HEK293 (cell line): ENCODE data around the gene RSPO4.

ENCODE experiments used
- CTCF ChIA-PET: fragments of 350-600 bp; formaldehyde crosslinking; extraction: SDS; loops from one replicate; lab custom pipeline; 2021; ENCODE audit warnings: antibody characterized with exemption; lab: Yijun Ruan, JAX
- POLR2A ChIA-PET: fragments of 300-600 bp; formaldehyde crosslinking; extraction: SDS; loops from one replicate; lab custom pipeline; 2020; ENCODE audit warnings: antibody characterized with exemption, inconsistent platforms; lab: Yijun Ruan, JAX
- H3K27ac ChIP-seq: fragments of 200-500 bp; sonication (Bioruptor generic); 2 replicates; pipeline ENCODE4 v1.5.1; 2014; ENCODE audit warnings: low read depth, low read length, control low read depth, inconsistent platforms; ENCODE audit errors: extremely low read depth
- H3K36me3 ChIP-seq, 2 experiments: fragments of 200-500 bp in 1 of 2; sonication (Bioruptor generic) in 1 of 2; 1 replicate in 1 of 2; 2 replicates in 1 of 2; pipeline ENCODE4 v1.5.1; 2014 to 2017; ENCODE audit warnings: inconsistent platforms in 2 of 2, low read length in 2 of 2; ENCODE audit not compliant: control insufficient read depth in 2 of 2, insufficient read depth in 1 of 2
- H3K4me1 ChIP-seq: fragments of 200-500 bp; sonication (Bioruptor generic); 2 replicates; pipeline ENCODE4 v1.5.1; 2014; ENCODE audit warnings: mild to moderate bottlenecking, low read length, inconsistent platforms; ENCODE audit not compliant: control insufficient read depth, insufficient read depth
- H3K4me3 ChIP-seq: 2 replicates; pipeline ENCODE4 v1.5.1; 2011; ENCODE audit warnings: low read depth, mild to moderate bottlenecking, control low read depth, low read length, moderate library complexity
- H3K9me3 ChIP-seq: fragments of 200-500 bp; sonication (Bioruptor generic); 2 replicates; pipeline ENCODE4 v1.5.1; 2014; ENCODE audit warnings: low read depth, low read length, inconsistent platforms; ENCODE audit not compliant: control insufficient read depth, insufficient read depth
- BCL11A ChIP-seq: fragments of 450-650 bp; formaldehyde crosslinking; IDR thresholded peaks from 2 replicates; pipeline ENCODE4 v1.5.1; 2016; ENCODE audit warnings: low read depth, missing biosample characterization, missing genetic modification characterization
- KLF9 ChIP-seq: fragments of 450-650 bp; formaldehyde crosslinking; IDR thresholded peaks from 2 replicates; pipeline ENCODE4 v1.5.1; 2016; ENCODE audit warnings: missing biosample characterization, missing genetic modification characterization, low read depth
- YY2 ChIP-seq: fragments of 450-650 bp; formaldehyde crosslinking; IDR thresholded peaks from 2 replicates; pipeline ENCODE4 v1.5.1; 2016; ENCODE audit warnings: missing biosample characterization, missing genetic modification characterization
- ZBTB20 ChIP-seq: fragments of 450-650 bp; formaldehyde crosslinking; IDR thresholded peaks from 2 replicates; pipeline ENCODE4 v1.5.1; 2016; ENCODE audit warnings: missing biosample characterization, missing genetic modification characterization
- ZBTB48 ChIP-seq: fragments of 450-650 bp; formaldehyde crosslinking; IDR thresholded peaks from 2 replicates; pipeline ENCODE4 v1.5.1; 2016; ENCODE audit warnings: missing biosample characterization, missing genetic modification characterization
- ZFP3 ChIP-seq: fragments of 450-650 bp; formaldehyde crosslinking; IDR thresholded peaks from 2 replicates; pipeline ENCODE4 v1.5.1; 2016; ENCODE audit warnings: low read depth, missing biosample characterization, missing genetic modification characterization
- ZNF121 ChIP-seq: fragments of 450-650 bp; formaldehyde crosslinking; IDR thresholded peaks from 2 replicates; pipeline ENCODE4 v1.5.1; 2016; ENCODE audit warnings: missing biosample characterization, missing genetic modification characterization
- ZNF132 ChIP-seq: fragments of 450-650 bp; formaldehyde crosslinking; IDR thresholded peaks from 2 replicates; pipeline ENCODE4 v1.5.1; 2017; ENCODE audit warnings: missing biosample characterization, missing genetic modification characterization, borderline replicate concordance
- ZNF157 ChIP-seq: fragments of 450-650 bp; formaldehyde crosslinking; IDR thresholded peaks from 2 replicates; pipeline ENCODE4 v1.5.1; 2016; ENCODE audit warnings: missing biosample characterization, missing genetic modification characterization
- ZNF184 ChIP-seq: fragments of 450-650 bp; IDR thresholded peaks from 2 replicates; pipeline ENCODE4 v1.5.1; 2018; ENCODE audit warnings: missing biosample characterization, mild to moderate bottlenecking, missing genetic modification characterization
- ZNF214 ChIP-seq: fragments of 450-650 bp; formaldehyde crosslinking; IDR thresholded peaks from 2 replicates; pipeline ENCODE4 v1.5.1; 2017; ENCODE audit warnings: missing biosample characterization, mild to moderate bottlenecking, missing genetic modification characterization, borderline replicate concordance
- ZNF23 ChIP-seq: fragments of 450-650 bp; formaldehyde crosslinking; IDR thresholded peaks from 2 replicates; pipeline ENCODE4 v1.5.1; 2016; ENCODE audit warnings: missing biosample characterization, missing genetic modification characterization, borderline replicate concordance
- ZNF266 ChIP-seq: fragments of 450-650 bp; formaldehyde crosslinking; IDR thresholded peaks from 2 replicates; pipeline ENCODE4 v1.5.1; 2016; ENCODE audit warnings: missing biosample characterization, missing genetic modification characterization, low read depth
- ZNF341 ChIP-seq: fragments of 450-650 bp; formaldehyde crosslinking; IDR thresholded peaks from 2 replicates; pipeline ENCODE4; 2016; ENCODE audit warnings: low read depth, missing biosample characterization, missing genetic modification characterization
- ZNF354C ChIP-seq: fragments of 450-650 bp; formaldehyde crosslinking; IDR thresholded peaks from 2 replicates; pipeline ENCODE4 v1.5.1; 2016; ENCODE audit warnings: missing biosample characterization, missing genetic modification characterization, low read depth, borderline replicate concordance
- ZNF404 ChIP-seq: fragments of 450-650 bp; formaldehyde crosslinking; IDR thresholded peaks from 2 replicates; pipeline ENCODE4 v1.5.1; 2017; ENCODE audit warnings: missing biosample characterization, missing genetic modification characterization
- ZNF510 ChIP-seq: fragments of 450-650 bp; formaldehyde crosslinking; IDR thresholded peaks from 2 replicates; pipeline ENCODE4 v1.5.1; 2018; ENCODE audit warnings: mild to moderate bottlenecking, missing genetic modification characterization, missing biosample characterization; ENCODE audit not compliant: insufficient replicate concordance
- ZNF629 ChIP-seq: fragments of 450-650 bp; formaldehyde crosslinking; IDR thresholded peaks from 2 replicates; pipeline ENCODE4 v1.5.1; 2017; ENCODE audit warnings: missing biosample characterization, missing genetic modification characterization
- ZNF791 ChIP-seq: fragments of 450-650 bp; formaldehyde crosslinking; IDR thresholded peaks from 2 replicates; pipeline ENCODE4 v1.5.1; 2016; ENCODE audit warnings: missing biosample characterization, missing genetic modification characterization
- TF ChIP-seq, protein P1 (sequence below): fragments of 450-650 bp; formaldehyde crosslinking; IDR thresholded peaks from 2 replicates; pipeline ENCODE4 v1.5.1; 2016; ENCODE audit warnings: missing biosample characterization, missing genetic modification characterization
- TF ChIP-seq, protein P2 (sequence below): fragments of 450-650 bp; formaldehyde crosslinking; IDR thresholded peaks from 2 replicates; pipeline ENCODE4 v1.5.1; 2016; ENCODE audit warnings: missing biosample characterization, missing genetic modification characterization, low read depth

The RSPO4 gene

DNA sequence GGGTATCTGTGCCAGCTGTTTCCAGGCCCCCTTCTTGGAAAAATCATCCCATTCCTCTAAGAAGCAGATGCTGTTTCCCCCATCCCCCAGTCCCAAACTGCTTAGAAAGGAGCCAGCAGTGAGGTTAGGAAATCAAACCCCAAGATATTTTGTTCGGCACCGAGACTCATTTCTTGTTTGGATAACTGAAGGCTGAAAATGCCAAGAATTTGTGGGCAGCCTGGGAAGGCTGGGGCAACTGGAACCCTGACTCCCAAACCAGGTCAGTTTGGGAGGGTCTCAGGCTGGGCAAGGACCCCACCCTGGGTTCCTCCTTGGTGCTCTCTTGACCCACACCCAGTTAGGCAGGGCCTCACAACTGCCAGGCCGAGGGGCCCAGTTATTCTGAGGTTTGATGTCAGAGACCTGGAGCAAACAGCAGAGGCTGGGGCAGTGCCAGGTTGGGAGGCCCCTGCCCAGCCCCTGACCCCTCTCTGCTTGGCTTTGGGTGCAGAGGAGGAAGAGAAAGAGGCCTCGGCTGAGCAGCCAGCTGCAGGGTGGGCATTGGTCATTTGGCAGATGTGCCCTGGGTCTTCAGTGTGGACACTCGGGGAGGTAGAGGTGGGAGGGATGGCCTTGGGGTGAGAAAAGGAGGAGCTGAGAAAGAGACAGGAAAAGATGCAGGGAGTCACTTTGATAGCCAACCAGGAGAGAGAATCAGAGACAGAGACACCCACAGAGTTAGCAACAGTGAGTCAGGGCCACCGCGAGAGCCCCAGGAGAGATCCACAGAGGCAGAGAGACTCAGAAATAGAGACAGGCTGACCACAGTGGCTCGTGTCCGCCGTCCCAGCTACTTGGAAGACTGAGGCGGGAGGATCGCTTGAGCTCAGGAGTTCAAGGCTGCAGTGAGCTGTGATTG is 91.0 kb downstream of the RSPO4 start:
- no peak for TF ChIP-seq KLF9
- no peak for TF ChIP-seq ZNF214 (tag by site-specific recombination)
- TF ChIP-seq, protein P1, sequence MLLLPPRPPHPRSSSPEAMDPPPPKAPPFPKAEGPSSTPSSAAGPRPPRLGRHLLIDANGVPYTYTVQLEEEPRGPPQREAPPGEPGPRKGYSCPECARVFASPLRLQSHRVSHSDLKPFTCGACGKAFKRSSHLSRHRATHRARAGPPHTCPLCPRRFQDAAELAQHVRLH, result no peak
- no peak for TF ChIP-seq ZNF132 (tag by site-specific recombination)
- no peak for TF ChIP-seq ZNF341 (tag by site-specific recombination)
- TF ChIP-seq ZFP3 (tag by site-specific recombination), result no peak
- no peak for TF ChIP-seq ZNF629 (tag by site-specific recombination)
- TF ChIP-seq ZNF354C (tag by site-specific recombination), result no peak
- TF ChIP-seq YY2, result no peak
- TF ChIP-seq ZNF791, result no peak
- TF ChIP-seq ZNF266, result no peak
- Histone ChIP-seq H3K4me1 (no peaks in the 10 kb centered on the region), H3K9me3 (no peaks in the 10 kb centered on the region), H3K36me3 (no peaks in the 10 kb centered on the region), H3K27ac (no peak overlapping the region), H3K4me3 (no peak overlapping the region)
- ChIA-PET POLR2A (no interaction called here), CTCF (interaction anchor here (0.7 to 1.2 kb wide), 4 partner anchors 15 to 291 kb away, joined by 3 to 4 read pairs (median 3); no protein-coding TSS in a partner anchor)

DNA sequence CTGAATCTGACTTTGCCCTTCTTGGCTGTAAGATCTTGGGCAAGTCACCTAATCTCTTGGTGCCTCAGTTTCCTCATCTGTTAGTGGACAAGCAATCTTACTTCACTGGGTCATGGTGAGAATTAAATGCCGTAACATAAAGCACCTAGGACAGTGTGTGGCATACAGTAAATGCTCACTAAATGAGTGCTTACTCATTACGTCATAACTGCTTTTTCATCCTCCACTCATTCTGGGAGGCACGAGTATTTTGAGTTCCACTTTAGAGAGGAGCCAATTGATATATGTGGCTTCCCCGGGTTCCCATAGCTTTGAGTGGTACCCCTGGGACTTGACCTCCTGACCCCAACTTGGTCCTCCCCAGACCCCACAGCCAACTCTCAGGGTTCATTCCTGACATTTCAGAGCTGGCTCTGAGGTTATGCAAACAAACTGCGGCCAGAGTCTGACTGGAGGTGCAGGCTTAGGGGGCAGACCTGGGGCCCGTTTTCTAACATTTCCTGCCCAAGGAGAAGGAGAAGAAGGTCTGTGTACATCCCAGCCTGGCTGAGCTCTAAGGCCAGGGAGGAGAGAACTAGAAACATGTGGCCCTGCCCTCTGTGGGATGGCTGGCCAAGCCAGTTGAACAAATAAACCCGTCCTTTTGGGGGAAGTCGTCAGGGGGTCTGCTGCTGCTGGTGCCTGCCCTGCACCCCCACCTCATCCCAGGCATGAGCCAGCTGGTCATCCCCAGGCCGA is 91.8 kb downstream of the RSPO4 start:
- POLR2A ChIA-PET, result no interaction called here
- Histone ChIP-seq H3K27ac (no peak overlapping the region), H3K4me3 (no peak overlapping the region)
- no peak for TF ChIP-seq ZNF184
- TF ChIP-seq, protein P2, sequence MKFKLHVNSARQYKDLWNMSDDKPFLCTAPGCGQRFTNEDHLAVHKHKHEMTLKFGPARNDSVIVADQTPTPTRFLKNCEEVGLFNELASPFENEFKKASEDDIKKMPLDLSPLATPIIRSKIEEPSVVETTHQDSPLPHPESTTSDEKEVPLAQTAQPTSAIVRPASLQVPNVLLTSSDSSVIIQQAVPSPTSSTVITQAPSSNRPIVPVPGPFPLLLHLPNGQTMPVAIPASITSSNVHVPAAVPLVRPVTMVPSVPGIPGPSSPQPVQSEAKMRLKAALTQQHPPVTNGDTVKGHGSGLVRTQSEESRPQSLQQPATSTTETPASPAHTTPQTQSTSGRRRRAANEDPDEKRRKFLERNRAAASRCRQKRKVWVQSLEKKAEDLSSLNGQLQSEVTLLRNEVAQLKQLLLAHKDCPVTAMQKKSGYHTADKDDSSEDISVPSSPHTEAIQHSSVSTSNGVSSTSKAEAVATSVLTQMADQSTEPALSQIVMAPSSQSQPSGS, result no peak
- TF ChIP-seq, protein P1, result no peak
- no peak for TF ChIP-seq ZNF121 (tag by site-specific recombination)
- no peak for TF ChIP-seq ZNF23 (tag by site-specific recombination)
- no peak for TF ChIP-seq ZBTB48
- no peak for TF ChIP-seq BCL11A (tag by site-specific recombination)
- no peak for TF ChIP-seq ZNF157 (tag by site-specific recombination)
- no peak for TF ChIP-seq ZNF404 (tag by site-specific recombination)
- TF ChIP-seq ZNF510 (tag by site-specific recombination), result no peak
- no peak for TF ChIP-seq ZBTB20 (tag by site-specific recombination)
- TF ChIP-seq ZNF132 (tag by site-specific recombination), result no peak
- TF ChIP-seq, all 188 proteins: peak for 0
- Histone ChIP-seq H3K36me3 (no peaks in the 10 kb centered on the region), H3K4me1 (no peaks in the 10 kb centered on the region), H3K9me3 (no peaks in the 10 kb centered on the region)
- CTCF ChIA-PET, result no interaction called here
